Measurements from ENCODE around the gene ZDHHC17.

ZDHHC17 gene

DNA sequence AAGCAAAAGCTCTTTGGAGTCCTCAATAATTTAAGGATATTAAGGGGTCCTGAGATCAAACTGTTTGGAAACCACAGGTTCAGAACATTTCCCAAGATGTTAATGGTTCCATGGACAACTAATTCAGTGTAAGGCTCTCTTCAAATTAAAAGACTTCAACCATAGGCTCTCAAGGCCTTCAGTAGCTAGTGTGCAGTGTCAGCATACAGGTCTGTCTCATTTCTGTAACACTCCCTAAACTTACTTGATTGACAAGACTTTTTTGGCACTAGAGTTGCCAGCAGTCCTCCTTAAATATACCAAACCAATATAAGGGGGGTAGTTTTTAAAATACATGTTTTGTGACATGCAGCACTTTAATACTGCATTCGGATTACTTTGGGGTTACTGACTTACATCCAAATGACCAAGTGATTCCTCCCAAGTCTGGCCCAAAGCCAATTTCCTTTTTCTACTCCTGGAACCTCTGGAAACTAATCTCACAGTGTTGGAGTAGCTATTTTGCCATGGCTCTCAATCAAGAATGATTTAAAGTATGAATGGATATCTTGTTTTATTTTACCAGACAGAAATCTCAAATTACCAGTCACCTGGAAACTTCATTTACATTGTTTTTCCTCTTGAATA, 92.2 kb downstream of the ZDHHC17 start:
- DNase-seq (ENCODE audit: extremely low spot score) = no peak
- POLR2A ChIA-PET = no interaction called here
- CTCF ChIA-PET = interaction anchor here (0.9 to 1.6 kb wide), 3 partner anchors 10 to 71 kb away, joined by 3 to 6 read pairs (median 3); no protein-coding TSS in a partner anchor
- TF ChIP-seq, protein P1, sequence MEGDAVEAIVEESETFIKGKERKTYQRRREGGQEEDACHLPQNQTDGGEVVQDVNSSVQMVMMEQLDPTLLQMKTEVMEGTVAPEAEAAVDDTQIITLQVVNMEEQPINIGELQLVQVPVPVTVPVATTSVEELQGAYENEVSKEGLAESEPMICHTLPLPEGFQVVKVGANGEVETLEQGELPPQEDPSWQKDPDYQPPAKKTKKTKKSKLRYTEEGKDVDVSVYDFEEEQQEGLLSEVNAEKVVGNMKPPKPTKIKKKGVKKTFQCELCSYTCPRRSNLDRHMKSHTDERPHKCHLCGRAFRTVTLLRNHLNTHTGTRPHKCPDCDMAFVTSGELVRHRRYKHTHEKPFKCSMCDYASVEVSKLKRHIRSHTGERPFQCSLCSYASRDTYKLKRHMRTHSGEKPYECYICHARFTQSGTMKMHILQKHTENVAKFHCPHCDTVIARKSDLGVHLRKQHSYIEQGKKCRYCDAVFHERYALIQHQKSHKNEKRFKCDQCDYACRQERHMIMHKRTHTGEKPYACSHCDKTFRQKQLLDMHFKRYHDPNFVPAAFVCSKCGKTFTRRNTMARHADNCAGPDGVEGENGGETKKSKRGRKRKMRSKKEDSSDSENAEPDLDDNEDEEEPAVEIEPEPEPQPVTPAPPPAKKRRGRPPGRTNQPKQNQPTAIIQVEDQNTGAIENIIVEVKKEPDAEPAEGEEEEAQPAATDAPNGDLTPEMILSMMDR (IDR thresholded peaks at IDR 0.05; ENCODE audit: control extremely low read depth, extremely low read depth, low read depth, missing control alignments) = no peak

DNA sequence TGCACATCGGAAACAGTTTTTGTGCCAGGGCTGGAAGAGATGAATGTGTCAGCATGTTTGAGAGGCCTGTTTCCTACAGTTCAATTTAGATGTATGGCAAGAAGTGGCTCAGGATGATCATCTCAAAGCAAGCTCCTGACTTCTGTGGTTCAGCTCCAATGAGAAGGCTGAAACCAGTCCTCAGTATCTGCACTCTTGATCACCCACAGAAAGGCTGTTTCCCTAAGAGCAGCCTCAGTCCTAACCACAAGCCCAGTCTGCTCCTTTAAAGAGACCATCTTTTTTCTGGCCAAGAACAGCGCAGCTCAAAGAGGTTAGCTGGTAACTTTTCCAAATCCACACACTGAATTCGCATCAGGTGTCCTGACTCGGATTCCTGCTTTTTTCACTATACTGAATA, 95.7 kb downstream of the ZDHHC17 start:
- TF ChIP-seq, protein P1 (IDR thresholded peaks at IDR 0.05; ENCODE audit: control extremely low read depth, extremely low read depth, low read depth, missing control alignments) = no peak
- POLR2A ChIA-PET = no interaction called here
- no peak for DNase-seq (ENCODE audit: extremely low spot score)
- CTCF ChIA-PET = no interaction called here

DNA sequence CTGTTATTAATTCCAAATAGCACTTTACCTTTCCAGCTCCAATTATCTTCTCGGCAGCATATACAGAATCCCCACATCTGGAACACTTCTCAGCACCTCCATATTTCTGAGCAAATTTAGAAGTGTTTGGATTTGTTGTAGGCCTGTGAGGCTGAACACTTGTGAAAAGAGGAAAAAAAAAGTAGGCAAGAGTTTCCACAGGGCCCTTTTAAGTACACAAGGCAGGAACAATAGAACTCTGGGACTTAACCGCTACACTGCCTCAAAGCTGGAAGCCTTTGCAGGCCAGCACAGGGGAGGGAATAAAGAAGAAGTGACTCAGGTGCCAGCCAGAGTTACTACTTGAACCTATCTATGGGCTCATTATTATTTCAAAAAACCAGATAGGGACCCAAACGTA, 96.3 kb downstream of the ZDHHC17 start:
- TF ChIP-seq, protein P1 (IDR thresholded peaks at IDR 0.05; ENCODE audit: control extremely low read depth, extremely low read depth, low read depth, missing control alignments) = no peak
- CTCF ChIA-PET = no interaction called here
- POLR2A ChIA-PET = no interaction called here
- no peak for DNase-seq (ENCODE audit: extremely low spot score)

DNA sequence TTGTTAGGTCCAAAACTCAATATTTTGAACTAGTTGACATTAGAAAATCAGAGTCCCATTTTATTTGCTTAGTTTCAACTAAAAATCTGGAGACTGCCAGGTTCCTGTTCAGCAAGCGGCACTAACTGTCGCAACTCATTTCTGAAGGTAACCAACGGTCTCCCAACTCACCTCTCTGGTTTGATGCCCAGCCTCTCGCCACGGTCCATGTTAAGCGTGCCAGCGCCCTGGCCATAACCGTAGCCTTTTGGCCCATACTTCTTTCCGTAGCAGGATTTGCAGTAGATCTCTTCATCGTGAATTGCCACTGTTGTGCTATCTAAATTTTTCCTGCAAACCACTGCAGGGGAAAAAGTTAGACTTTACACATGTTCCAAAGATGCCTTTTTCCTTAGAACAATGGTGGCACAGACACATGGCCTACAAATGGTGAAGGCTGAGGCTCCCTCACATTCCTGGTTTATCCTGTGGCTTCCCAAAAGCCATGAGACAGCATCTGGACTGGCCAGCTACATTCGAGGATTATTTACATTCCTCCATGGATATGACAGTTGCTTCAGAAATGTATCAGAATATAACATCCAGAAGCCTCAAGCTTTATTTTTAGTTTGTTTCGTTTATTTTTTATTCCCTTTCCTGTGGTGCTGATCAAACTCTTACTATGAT, 99.2 kb downstream of the ZDHHC17 start:
- ChIA-PET CTCF (no interaction called here), POLR2A (no interaction called here)
- no peak for DNase-seq (ENCODE audit: extremely low spot score)
- TF ChIP-seq, protein P1 (IDR thresholded peaks at IDR 0.05; ENCODE audit: control extremely low read depth, extremely low read depth, low read depth, missing control alignments) = no peak

DNA sequence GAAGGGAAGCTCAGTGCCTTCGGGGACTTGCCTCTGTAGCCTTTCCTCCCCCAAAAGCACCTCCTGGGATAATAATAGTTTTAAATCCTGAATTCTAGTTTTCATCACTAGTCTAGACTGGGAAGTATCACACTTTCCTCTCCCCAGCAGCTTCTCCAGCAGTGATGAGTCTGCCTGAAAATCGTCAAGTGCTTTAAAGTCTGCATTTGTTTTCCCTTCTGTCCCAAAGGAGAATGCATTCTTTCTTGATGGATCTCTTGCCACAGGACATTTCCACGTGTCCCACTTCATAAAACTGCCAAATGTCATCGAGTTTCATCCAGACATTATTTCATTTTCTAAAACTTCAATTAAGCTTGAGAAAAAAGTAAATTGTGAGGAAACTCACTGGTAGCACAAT, 99.9 kb downstream of the ZDHHC17 start:
- no peak for DNase-seq (ENCODE audit: extremely low spot score)
- TF ChIP-seq, protein P1 (IDR thresholded peaks at IDR 0.05; ENCODE audit: control extremely low read depth, extremely low read depth, low read depth, missing control alignments) = no peak
- CTCF ChIA-PET = no interaction called here
- POLR2A ChIA-PET = no interaction called here

DNA sequence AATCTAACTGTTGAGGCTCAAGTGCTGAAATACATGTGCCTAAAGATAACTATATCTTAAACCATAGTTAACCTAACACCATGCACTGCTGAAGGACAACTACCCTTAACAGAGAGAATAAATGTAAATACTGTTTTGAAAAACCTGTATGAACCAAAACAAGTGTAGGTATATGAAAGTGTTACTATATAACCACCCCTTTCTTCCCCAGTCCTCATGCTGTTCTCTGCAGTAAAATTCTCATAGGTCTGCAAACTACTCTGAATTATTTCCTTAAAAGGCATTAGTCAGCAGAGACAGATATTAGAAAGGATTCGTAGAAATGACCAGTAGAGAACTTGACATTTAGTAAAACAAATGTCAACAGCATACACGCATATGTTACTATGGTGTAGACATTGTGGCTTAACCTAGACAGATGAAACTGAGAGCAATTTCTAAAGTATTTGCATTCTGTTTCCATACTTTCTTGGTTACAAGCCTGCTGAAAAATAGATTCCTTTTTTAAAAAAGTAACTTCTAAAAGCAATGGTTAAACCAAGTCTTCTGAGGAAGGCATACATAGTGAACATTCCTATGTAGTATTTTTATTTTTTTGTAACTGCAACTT, 101.0 kb downstream of the ZDHHC17 start:
- POLR2A ChIA-PET = no interaction called here
- DNase-seq (ENCODE audit: extremely low spot score) = peak; percentile 17

More for the DNA sequence above, 101.0 kb downstream of the ZDHHC17 start:
- TF ChIP-seq, protein P1 (IDR thresholded peaks at IDR 0.05; ENCODE audit: control extremely low read depth, extremely low read depth, low read depth, missing control alignments) = no peak
- CTCF ChIA-PET = interaction anchor here (1.8 kb wide), 1 partner anchor 11 kb away, joined by 7 read pairs; no protein-coding TSS in a partner anchor

Measured in GM10248 (cell line).